ENCODE results near the gene PLXNA4.
"Not testable (repeated sequence)": the region's sequence is repeated elsewhere in the genome, so short reads cannot be mapped to it uniquely, and the experiment has no call there.

The PLXNA4 gene

GRCh38 chr7:132176719-132177118 lies 399.6 kb downstream of the PLXNA4 start:
- ATAC-seq (no peak), DNase-seq (no peak)

GRCh38 chr7:132171130-132171576 lies 405.1 kb downstream of the PLXNA4 start:
- ATAC-seq, result no peak

GRCh38 chr7:132169730-132170129 lies 406.5 kb downstream of the PLXNA4 start:
- DNase-seq (no peak), ATAC-seq (no peak)

More at GRCh38 chr7:132171130-132171576, 405.1 kb downstream of the PLXNA4 start:
- DNase-seq, result no peak

GRCh38 chr7:132168239-132168638 lies 408.0 kb downstream of the PLXNA4 start:
- DNase-seq (no peak), ATAC-seq (no peak)

- ATAC-seq, result not testable (repeated sequence)
Measured at GRCh38 chr7:132165695-132166094, 410.6 kb downstream of the PLXNA4 start.

GRCh38 chr7:132164558-132165125 lies 411.6 kb downstream of the PLXNA4 start:
- no peak for ATAC-seq
- no peak for DNase-seq

More at GRCh38 chr7:132165695-132166094, 410.6 kb downstream of the PLXNA4 start:
- not testable (repeated sequence) for DNase-seq

GRCh38 chr7:132162556-132163144 lies 413.6 kb downstream of the PLXNA4 start:
- no peak for ATAC-seq
- DNase-seq, result no peak

GRCh38 chr7:132161976-132162375 lies 414.3 kb downstream of the PLXNA4 start:
- DNase-seq, result no peak
- ATAC-seq, result no peak

GRCh38 chr7:132161533-132161915 lies 414.7 kb downstream of the PLXNA4 start:
- ATAC-seq, result no peak

GRCh38 chr7:132160611-132161532 lies 415.4 kb downstream of the PLXNA4 start:
- DNase-seq, result no peak
- ATAC-seq, result no peak

More at GRCh38 chr7:132161533-132161915, 414.7 kb downstream of the PLXNA4 start:
- no peak for DNase-seq

- no peak for ATAC-seq
- DNase-seq, result no peak
Measured at GRCh38 chr7:132158841-132159240, 417.4 kb downstream of the PLXNA4 start.

GRCh38 chr7:132158166-132158565 lies 418.1 kb downstream of the PLXNA4 start:
- ATAC-seq, result no peak
- no peak for DNase-seq

GRCh38 chr7:132155715-132156114 lies 420.6 kb downstream of the PLXNA4 start:
- ATAC-seq (no peak), DNase-seq (no peak)

- ATAC-seq, result no peak
- DNase-seq, result no peak
Measured at GRCh38 chr7:132154695-132155471, 421.4 kb downstream of the PLXNA4 start.

GRCh38 chr7:132154248-132154647 lies 422.0 kb downstream of the PLXNA4 start:
- no peak for DNase-seq
- ATAC-seq, result no peak

GRCh38 chr7:132152131-132152889 lies 424.0 kb downstream of the PLXNA4 start:
- ATAC-seq (no peak), DNase-seq (no peak)

GRCh38 chr7:132150711-132151110 lies 425.6 kb downstream of the PLXNA4 start:
- no peak for ATAC-seq

GRCh38 chr7:132149436-132150304 lies 426.6 kb downstream of the PLXNA4 start:
- DNase-seq (no peak), ATAC-seq (no peak)

More at GRCh38 chr7:132150711-132151110, 425.6 kb downstream of the PLXNA4 start:
- no peak for DNase-seq

GRCh38 chr7:132148876-132149275 lies 427.4 kb downstream of the PLXNA4 start:
- ATAC-seq, result no peak
- DNase-seq, result no peak

- ATAC-seq, result no peak
- DNase-seq, result no peak
Measured at GRCh38 chr7:132145466-132145865, 430.8 kb downstream of the PLXNA4 start.
